Memory B cell (primary cell): ENCODE results near the gene AJUBA.

Experiments used
- ATAC-seq: fragments of 150-1000 bp; cut with Tn5 transposase; 2 replicates; pipeline ENCODE4 v1.10.0; 2021; ENCODE audit warnings: low read depth, mild to moderate bottlenecking, moderate library complexity
- DNase-seq, 2 donors: peaks; one replicate each; pipeline ENCODE4 v3.0.0; 2022; ENCODE audit warnings: low spot score in 2 of 2
- H3K27ac Mint-ChIP-seq: one replicate; pipeline ENCODE4 v1.8.0; 2022; ENCODE audit warnings: mild to moderate bottlenecking, moderate library complexity, mixed read lengths
- H3K27me3 Mint-ChIP-seq: one replicate; pipeline ENCODE4 v1.8.0; 2022; ENCODE audit warnings: mixed read lengths
- H3K36me3 Mint-ChIP-seq: one replicate; pipeline ENCODE4 v1.8.0; 2022; ENCODE audit warnings: mild to moderate bottlenecking, mixed read lengths
- H3K4me1 Mint-ChIP-seq: one replicate; pipeline ENCODE4 v1.8.0; 2022; ENCODE audit warnings: mixed read lengths
- H3K4me3 Mint-ChIP-seq: one replicate; pipeline ENCODE4 v1.8.0; 2022; ENCODE audit warnings: mild to moderate bottlenecking, moderate library complexity, mixed read lengths
- H3K9me3 Mint-ChIP-seq: one replicate; pipeline ENCODE4 v1.8.0; 2022; ENCODE audit warnings: mixed read lengths

The AJUBA gene

DNA sequence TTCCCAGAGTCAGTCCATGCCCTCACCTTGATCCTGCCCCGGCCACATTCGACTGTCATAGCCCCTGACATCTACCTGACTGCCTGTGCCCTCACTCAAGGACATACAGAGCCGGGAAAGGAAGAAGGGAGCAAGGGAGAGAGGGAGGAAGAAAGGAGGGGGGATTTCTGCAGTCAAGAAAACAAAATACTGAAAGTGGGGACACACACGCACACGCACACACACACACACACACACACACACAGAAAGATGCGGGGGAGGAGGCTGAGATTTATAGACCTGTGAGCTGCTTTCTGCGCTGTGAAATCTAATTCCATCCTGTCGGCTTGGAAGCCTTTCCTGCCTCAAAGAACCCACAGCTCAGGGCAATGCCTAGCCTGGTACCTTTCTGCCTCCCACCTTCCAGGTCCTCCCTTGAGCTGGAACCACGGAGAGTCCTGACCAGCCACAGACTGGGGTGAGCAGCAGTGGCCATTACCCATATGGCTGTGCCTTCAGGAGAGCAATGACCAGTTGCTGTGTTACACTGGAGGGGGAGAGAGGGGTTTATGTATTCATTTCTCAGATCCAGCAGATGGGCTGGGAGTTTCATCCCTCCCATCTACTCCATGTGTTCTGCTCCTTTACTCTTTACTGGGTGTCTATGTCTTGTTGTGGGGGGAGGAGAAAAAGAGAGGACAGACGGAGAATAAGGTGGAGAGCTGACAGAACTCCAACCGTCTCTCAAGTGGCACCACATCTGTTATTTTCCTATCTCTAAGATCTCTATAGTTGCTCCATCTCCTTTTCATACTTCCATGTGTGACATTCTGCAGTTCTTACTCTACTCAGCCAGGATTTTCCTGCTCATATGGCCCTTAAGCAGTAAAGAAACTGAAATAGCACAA lies 14.7 kb upstream of the AJUBA start:
- H3K27ac Mint-ChIP-seq: no peak overlapping the region
- no peaks in the 10 kb centered on the region for H3K9me3 Mint-ChIP-seq
- peaks cover 2% of the 10 kb centered on the region for H3K4me1 Mint-ChIP-seq
- H3K27me3 Mint-ChIP-seq: no peaks in the 10 kb centered on the region
- DNase-seq: no peak
- no peak overlapping the region for H3K4me3 Mint-ChIP-seq
- H3K36me3 Mint-ChIP-seq: peaks cover 4% of the 10 kb centered on the region
- no peak for ATAC-seq

DNA sequence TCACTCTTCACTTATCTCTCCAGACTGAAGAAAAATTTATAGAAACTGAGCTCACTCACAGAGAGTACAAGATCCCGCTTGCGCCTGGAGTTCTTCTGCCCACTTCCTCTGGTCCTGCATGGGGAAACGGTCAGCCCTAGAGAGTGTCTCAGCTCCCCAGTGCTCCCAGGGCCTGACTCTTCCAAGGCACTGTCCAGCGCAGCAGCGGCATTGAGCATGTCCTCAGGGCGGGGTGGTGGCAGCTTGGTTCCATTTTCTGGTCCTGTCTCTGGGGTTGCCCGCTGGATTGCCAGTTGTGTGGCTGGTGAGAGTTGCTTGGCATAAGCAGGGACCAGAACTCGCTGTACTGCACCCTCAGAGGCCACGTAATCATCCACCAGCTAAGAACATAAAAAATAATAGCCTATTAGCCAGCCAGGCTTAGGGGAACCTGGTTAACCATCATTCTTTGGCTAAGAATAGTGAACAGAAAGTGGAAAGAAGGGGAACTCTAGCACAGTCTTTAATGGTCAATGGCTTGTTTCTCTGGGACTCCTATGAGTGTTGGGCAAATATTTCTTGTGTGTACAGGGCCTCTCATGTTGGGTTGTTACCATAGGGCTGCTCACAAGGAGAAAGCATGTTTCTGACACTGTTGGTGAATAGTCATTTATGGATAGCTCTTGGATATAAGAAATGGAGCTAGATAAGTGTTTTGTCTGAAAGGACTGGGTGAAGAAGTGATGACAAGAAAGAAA lies 13.7 kb upstream of the AJUBA start:
- H3K9me3 Mint-ChIP-seq: no peaks in the 10 kb centered on the region
- no peak overlapping the region for H3K4me3 Mint-ChIP-seq
- H3K4me1 Mint-ChIP-seq: peaks cover 2% of the 10 kb centered on the region
- no peak overlapping the region for H3K27ac Mint-ChIP-seq
- ATAC-seq (no peak), DNase-seq (no peak)
- peaks cover 4% of the 10 kb centered on the region for H3K36me3 Mint-ChIP-seq
- no peaks in the 10 kb centered on the region for H3K27me3 Mint-ChIP-seq

GRCh38 chr14:22994762-22995275 lies 12.5 kb upstream of the AJUBA start:
- H3K4me3 Mint-ChIP-seq: no peak overlapping the region
- ATAC-seq: peak; percentile 80
- H3K27me3 Mint-ChIP-seq: no peaks in the 10 kb centered on the region
- DNase-seq: no peak
- H3K27ac Mint-ChIP-seq: no peak overlapping the region
- H3K9me3 Mint-ChIP-seq: no peaks in the 10 kb centered on the region
- peaks cover 2% of the 10 kb centered on the region for H3K4me1 Mint-ChIP-seq
- H3K36me3 Mint-ChIP-seq: peaks cover 4% of the 10 kb centered on the region

DNA sequence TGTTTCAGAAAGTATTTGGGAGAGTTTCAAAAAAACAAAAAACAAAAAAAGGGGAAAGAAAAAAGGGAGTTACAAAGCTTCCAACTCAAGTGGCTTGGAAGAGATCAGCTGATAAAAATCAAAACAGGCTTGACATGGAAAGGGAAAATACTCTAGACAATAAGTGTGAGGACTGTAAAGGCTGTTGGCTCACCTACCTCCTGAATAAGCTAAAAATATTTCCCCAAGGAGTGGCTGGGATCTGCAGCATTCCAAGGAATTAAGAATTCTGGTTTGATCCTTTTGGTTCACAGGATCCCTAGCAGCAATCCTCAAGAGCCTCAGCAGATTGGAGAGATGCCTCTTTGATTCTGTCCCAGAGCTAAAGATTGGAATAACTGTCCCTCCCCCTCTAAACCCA lies 11.2 kb upstream of the AJUBA start:
- Mint-ChIP-seq H3K9me3 (no peaks in the 10 kb centered on the region), H3K27ac (no peak overlapping the region), H3K36me3 (peaks cover 4% of the 10 kb centered on the region), H3K4me3 (no peak overlapping the region), H3K27me3 (no peaks in the 10 kb centered on the region), H3K4me1 (peaks cover 2% of the 10 kb centered on the region)
- no peak for ATAC-seq
- DNase-seq: no peak

GRCh38 chr14:22991852-22992251 lies 9.5 kb upstream of the AJUBA start:
- Mint-ChIP-seq H3K27ac (no peak overlapping the region), H3K4me1 (peaks cover 2% of the 10 kb centered on the region), H3K36me3 (peaks cover 4% of the 10 kb centered on the region), H3K9me3 (no peaks in the 10 kb centered on the region), H3K27me3 (no peaks in the 10 kb centered on the region), H3K4me3 (no peak overlapping the region)
- no peak for DNase-seq
- no peak for ATAC-seq

DNA sequence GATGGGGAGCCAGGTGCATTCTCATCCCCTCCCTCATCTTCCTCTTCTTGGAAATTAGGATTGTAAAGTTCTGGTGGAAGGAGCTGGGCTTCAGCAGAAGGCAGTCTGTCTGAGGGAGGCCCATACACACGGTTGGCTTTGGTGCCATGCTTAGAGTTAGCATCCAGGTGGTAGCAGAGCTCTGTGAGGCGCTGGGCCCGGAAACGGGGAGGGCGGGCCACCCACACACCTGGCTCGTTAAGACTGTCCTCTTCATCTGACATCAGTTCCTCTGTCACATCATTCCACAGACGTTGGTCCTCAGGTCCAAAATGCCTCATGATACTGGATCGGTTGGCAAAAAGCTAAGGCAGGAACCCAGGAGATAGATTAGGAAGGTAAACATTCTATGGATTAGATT lies 4.9 kb upstream of the AJUBA start:
- ATAC-seq: no peak
- no peaks in the 10 kb centered on the region for H3K27me3 Mint-ChIP-seq
- no peaks in the 10 kb centered on the region for H3K4me1 Mint-ChIP-seq
- H3K9me3 Mint-ChIP-seq: no peaks in the 10 kb centered on the region
- H3K36me3 Mint-ChIP-seq: no peaks in the 10 kb centered on the region
- H3K27ac Mint-ChIP-seq: no peak overlapping the region
- no peak for DNase-seq
- H3K4me3 Mint-ChIP-seq: no peak overlapping the region

- ATAC-seq (peak; percentile 69), DNase-seq (peak; percentile 86)
- H3K4me3 Mint-ChIP-seq: no peak overlapping the region
- H3K4me1 Mint-ChIP-seq: no peaks in the 10 kb centered on the region
- no peaks in the 10 kb centered on the region for H3K36me3 Mint-ChIP-seq
- no peaks in the 10 kb centered on the region for H3K27me3 Mint-ChIP-seq
- no peak overlapping the region for H3K27ac Mint-ChIP-seq
- H3K9me3 Mint-ChIP-seq: no peaks in the 10 kb centered on the region
Observed at GRCh38 chr14:22986508-22987054, 4.2 kb upstream of the AJUBA start.

DNA sequence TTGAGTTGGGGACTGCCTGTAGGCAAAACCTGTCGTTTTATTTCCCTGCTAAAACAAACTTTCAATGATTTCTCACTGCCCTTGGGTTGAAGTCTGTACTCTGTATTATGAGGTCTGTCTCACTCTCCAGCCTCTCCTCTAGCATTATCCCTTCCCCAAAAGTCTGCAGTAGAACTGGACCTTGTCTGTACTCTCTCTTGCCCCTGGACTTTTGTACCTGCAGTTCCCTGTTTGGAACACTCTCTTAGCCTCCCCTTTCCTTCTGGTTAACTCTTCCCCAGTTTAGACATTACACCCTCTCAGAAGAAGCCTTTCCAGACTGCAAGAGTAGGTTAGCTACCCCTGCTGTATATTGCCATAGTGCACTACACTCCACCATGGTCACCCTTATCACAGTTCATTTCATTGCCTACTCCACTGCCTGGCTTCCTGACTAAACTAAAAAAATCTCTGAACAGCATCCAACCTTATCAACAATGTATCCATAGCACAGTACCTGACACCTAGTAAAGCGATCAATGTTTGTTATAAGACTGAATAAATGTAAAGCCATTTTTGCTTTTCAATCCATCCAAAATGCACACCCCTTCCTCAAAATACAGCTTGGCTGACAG lies 3.6 kb upstream of the AJUBA start:
- Mint-ChIP-seq H3K36me3 (no peaks in the 10 kb centered on the region), H3K4me1 (no peaks in the 10 kb centered on the region), H3K27me3 (no peaks in the 10 kb centered on the region), H3K4me3 (no peak overlapping the region), H3K27ac (no peak overlapping the region), H3K9me3 (no peaks in the 10 kb centered on the region)
- DNase-seq (no peak), ATAC-seq (no peak)

GRCh38 chr14:22984959-22985658 lies 2.8 kb upstream of the AJUBA start:
- no peaks in the 10 kb centered on the region for H3K36me3 Mint-ChIP-seq
- no peak for DNase-seq
- H3K9me3 Mint-ChIP-seq: no peaks in the 10 kb centered on the region

GRCh38 chr14:22981876-22982476 lies 375 bp downstream of the AJUBA start:
- H3K4me3 Mint-ChIP-seq: no peak overlapping the region
- ATAC-seq (no peak), DNase-seq (peak in 1 of 2 donors; percentile 31)
- H3K9me3 Mint-ChIP-seq: no peaks in the 10 kb centered on the region
- peaks cover 6% of the 10 kb centered on the region for H3K4me1 Mint-ChIP-seq
- no peak overlapping the region for H3K27ac Mint-ChIP-seq
- no peaks in the 10 kb centered on the region for H3K36me3 Mint-ChIP-seq
- H3K27me3 Mint-ChIP-seq: peaks cover 3% of the 10 kb centered on the region

More at GRCh38 chr14:22984959-22985658, 2.8 kb upstream of the AJUBA start:
- Mint-ChIP-seq H3K27ac (no peak overlapping the region), H3K4me1 (peaks cover under 1% of the 10 kb centered on the region), H3K27me3 (no peaks in the 10 kb centered on the region), H3K4me3 (no peak overlapping the region)
- ATAC-seq: no peak

- peak overlapping the region; percentile 12 for H3K4me3 Mint-ChIP-seq
- peaks cover 9% of the 10 kb centered on the region for H3K4me1 Mint-ChIP-seq
- no peaks in the 10 kb centered on the region for H3K9me3 Mint-ChIP-seq
- H3K36me3 Mint-ChIP-seq: no peaks in the 10 kb centered on the region
- ATAC-seq (no peak), DNase-seq (peak; percentile 25 to 44)
- H3K27me3 Mint-ChIP-seq: peaks cover 5% of the 10 kb centered on the region
- no peak overlapping the region for H3K27ac Mint-ChIP-seq
Observed at GRCh38 chr14:22981090-22981875, 1.1 kb downstream of the AJUBA start.

DNA sequence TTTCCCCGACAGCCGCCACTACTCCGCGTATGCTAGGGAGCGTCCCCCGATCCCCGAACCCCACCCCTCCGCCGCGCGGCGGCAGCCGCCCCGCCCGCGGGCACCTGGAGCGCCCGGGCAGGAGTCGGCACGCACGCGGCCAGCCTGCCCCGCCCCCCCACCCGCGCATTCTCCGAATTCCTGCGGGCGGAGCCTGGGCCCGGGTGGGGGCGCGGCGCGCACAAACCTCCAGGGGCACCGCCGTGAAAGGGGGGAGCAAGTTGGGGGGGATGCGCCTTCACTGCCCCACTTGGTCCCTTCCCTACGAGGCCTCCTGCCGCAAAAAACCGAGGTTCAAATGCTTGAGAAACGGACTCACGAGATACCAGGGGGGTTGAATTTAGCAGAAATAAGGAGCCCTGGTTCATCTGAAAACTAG lies 1.7 kb downstream of the AJUBA start:
- ATAC-seq (no peak), DNase-seq (no peak)
- Mint-ChIP-seq H3K36me3 (no peaks in the 10 kb centered on the region), H3K4me1 (peaks cover 9% of the 10 kb centered on the region), H3K27me3 (peaks cover 5% of the 10 kb centered on the region), H3K9me3 (no peaks in the 10 kb centered on the region), H3K4me3 (peak overlapping the region; percentile 12), H3K27ac (no peak overlapping the region)
